PC-9 (cell line): Measurements from ENCODE around the gene MILR1. TPM values are rescaled to one million over a fixed set of nuclear protein-coding genes. Genes with fewer than 3 reads are reported as not detected.

ENCODE experiments used
- BruUV-seq: library from RNA; stranded (reverse); fragments of 400-500 nt; replicated peaks from 2 replicates; lab custom pipeline; 2021; lab: Mats Ljungman, UMichigan
- CTCF ChIA-PET: fragments of 300-600 bp; sonication (Branson Sonifier 250); formaldehyde crosslinking; loops from one replicate; lab custom pipeline; 2022; ENCODE audit warnings: antibody characterized with exemption; lab: Charles Lee
- POLR2A ChIA-PET: fragments of 300-600 bp; sonication (Branson Sonifier 250); formaldehyde crosslinking; loops from one replicate; lab custom pipeline; 2022; ENCODE audit warnings: antibody characterized with exemption; ENCODE audit not compliant: unreplicated experiment; lab: Charles Lee
- DNase-seq, 2 experiments: peaks; one replicate each; pipeline versions ENCODE4 v3.0.0 to v3.0.0-alpha.2; 2015 to 2022; ENCODE audit warnings: mixed read lengths in 1 of 2
- H2AFZ ChIP-seq: fragments of 200-600 bp; sonication (generic); 2 replicates; pipeline ENCODE4 v1.8.1; 2017; ENCODE audit warnings: antibody characterized with exemption
- H3F3A ChIP-seq: fragments of 200-600 bp; sonication (generic); 2 replicates; pipeline ENCODE4 v1.8.1; 2017; ENCODE audit warnings: antibody characterized with exemption, mild to moderate bottlenecking, low read depth; ENCODE audit not compliant: insufficient read depth
- H3K27ac ChIP-seq: fragments of 200-600 bp; sonication (generic); 2 replicates; pipeline ENCODE4 v1.6.1; 2016; ENCODE audit warnings: mixed run types
- H3K27me3 ChIP-seq: fragments of 200-600 bp; sonication (generic); 2 replicates; pipeline ENCODE4 v1.6.1; 2016; ENCODE audit warnings: low read depth, mixed run types; ENCODE audit not compliant: insufficient read depth
- H3K36me3 ChIP-seq: fragments of 200-600 bp; sonication (generic); 2 replicates; pipeline ENCODE4 v1.6.1; 2016; ENCODE audit warnings: low read depth, mixed run types
- H3K4me1 ChIP-seq: fragments of 200-600 bp; sonication (generic); replicated peaks from 2 replicates; pipeline ENCODE4 v1.6.1; 2016; ENCODE audit warnings: mixed run types; ENCODE audit not compliant: insufficient read depth
- H3K4me2 ChIP-seq: fragments of 200-600 bp; sonication (generic); 2 replicates; pipeline ENCODE4 v1.6.1; 2017; ENCODE audit warnings: mixed run types
- H3K4me3 ChIP-seq: fragments of 200-600 bp; sonication (generic); 2 replicates; pipeline ENCODE4 v1.6.1; 2016; ENCODE audit warnings: mixed run types
- H3K79me2 ChIP-seq: fragments of 200-600 bp; sonication (generic); 2 replicates; pipeline ENCODE4 v1.6.1; 2017; ENCODE audit warnings: low read depth, mixed run types
- H3K9me2 ChIP-seq: fragments of 200-600 bp; sonication (generic); 2 replicates; pipeline ENCODE4 v1.8.1; 2017; ENCODE audit warnings: mild to moderate bottlenecking; ENCODE audit not compliant: insufficient read depth
- H3K9me3 ChIP-seq: fragments of 200-600 bp; sonication (generic); 2 replicates; pipeline ENCODE4 v1.8.1; 2016; ENCODE audit warnings: low read depth; ENCODE audit not compliant: insufficient read depth
- H4K20me1 ChIP-seq: fragments of 200-600 bp; sonication (generic); 2 replicates; pipeline ENCODE4 v1.8.1; 2017; ENCODE audit not compliant: insufficient read depth
- CTCF ChIP-seq: fragments of 200-600 bp; sonication (generic); conservative IDR thresholded peaks from 2 replicates; pipeline ENCODE4 v1.6.1; 2017; ENCODE audit warnings: mixed run types, antibody characterized with exemption, mild to moderate bottlenecking, moderate library complexity
- EZH2 ChIP-seq: fragments of 200-600 bp; sonication (generic); IDR thresholded peaks from 2 replicates; pipeline ENCODE4 v1.8.0; 2017; ENCODE audit warnings: antibody characterized with exemption, low read depth
- intact Hi-C: fragments of 100-400 bp; cut with micrococcal nuclease; formaldehyde crosslinking; loops from one replicate; pipeline ENCODE4 v1.10.0; 2022; ENCODE audit not compliant: unreplicated experiment
- total RNA-seq: library from RNA; stranded (reverse); gene quantifications from 2 replicates; pipeline ENCODE4 v1.2.3, GENCODE V29; 2021

MILR1 gene
- total RNA-seq, 1 experiment from 2014 or later: 25.6 TPM

GRCh38 chr17:64498308-64499203 lies 49.6 kb downstream of the MILR1 start:
- H3K9me2 ChIP-seq: no peaks in the 10 kb centered on the region
- TF ChIP-seq EZH2 (no peak), CTCF (no peak)
- H3K4me1 ChIP-seq: peaks cover 60% of the 10 kb centered on the region
- peaks cover 75% of the 10 kb centered on the region for H3F3A ChIP-seq
- H2AFZ ChIP-seq: no peak overlapping the region
- H4K20me1 ChIP-seq: peaks cover 63% of the 10 kb centered on the region
- H3K9me3 ChIP-seq: no peaks in the 10 kb centered on the region
- peaks cover 70% of the 10 kb centered on the region for H3K79me2 ChIP-seq
- BruUV-seq: no TSS peak
- H3K27me3 ChIP-seq: no peaks in the 10 kb centered on the region
- POLR2A ChIA-PET: interaction anchor here (0.5 to 0.7 kb wide), 4 partner anchors 8 to 249 kb away, joined by 3 to 10 read pairs (median 4); partner anchors contain the start of gene CEP95
- intact Hi-C loops: loop anchor here (5.0 kb wide), 1 partner anchor 171 kb away; no protein-coding TSS in a partner anchor
- H3K27ac ChIP-seq: peak overlapping the region; percentile 90
- no peak for DNase-seq
- peak overlapping the region; percentile 98 for H3K4me2 ChIP-seq
- peak overlapping the region; percentile 83; the same call in 1 of the 2 replicates for H3K4me3 ChIP-seq
- H3K36me3 ChIP-seq: peaks cover 54% of the 10 kb centered on the region
- CTCF ChIA-PET: interaction anchor here (0.6 to 0.7 kb wide), 2 partner anchors 244 to 561 kb away, joined by 4 to 16 read pairs; no protein-coding TSS in a partner anchor

GRCh38 chr17:64499805-64500486 lies 51.0 kb downstream of the MILR1 start:
- H2AFZ ChIP-seq: no peak overlapping the region
- H3K4me3 ChIP-seq: no peak overlapping the region
- CTCF ChIA-PET: no interaction called here
- H3K27me3 ChIP-seq: no peaks in the 10 kb centered on the region
- H3K9me3 ChIP-seq: no peaks in the 10 kb centered on the region
- H3F3A ChIP-seq: peaks cover 89% of the 10 kb centered on the region
- H3K36me3 ChIP-seq: peaks cover 62% of the 10 kb centered on the region
- H3K4me1 ChIP-seq: peaks cover 59% of the 10 kb centered on the region
- H3K4me2 ChIP-seq: peak overlapping the region; percentile 98; the same call in 1 of the 2 replicates
- H3K9me2 ChIP-seq: no peaks in the 10 kb centered on the region
- H4K20me1 ChIP-seq: peaks cover 77% of the 10 kb centered on the region
- DNase-seq: no peak
- TF ChIP-seq EZH2 (no peak), CTCF (no peak)
- POLR2A ChIA-PET: interaction anchor here (0.6 kb wide), 1 partner anchor 49 kb away, joined by 3 read pairs; no protein-coding TSS in a partner anchor
- intact Hi-C loops: loop anchor here (5.0 kb wide), 1 partner anchor 173 kb away; no protein-coding TSS in a partner anchor
- BruUV-seq: no TSS peak
- H3K27ac ChIP-seq: peak overlapping the region; percentile 90; the same call in 1 of the 2 replicates
- peaks cover 72% of the 10 kb centered on the region for H3K79me2 ChIP-seq

GRCh38 chr17:64500487-64500859 lies 51.6 kb downstream of the MILR1 start:
- intact Hi-C loops: no loop called here
- Histone ChIP-seq H3K36me3 (peaks cover 65% of the 10 kb centered on the region), H3K4me1 (peaks cover 54% of the 10 kb centered on the region), H2AFZ (no peak overlapping the region), H3K9me2 (no peaks in the 10 kb centered on the region), H3K4me2 (no peak overlapping the region), H3K9me3 (no peaks in the 10 kb centered on the region), H3K27ac (0 out of 2 replicates have a peak overlapping the region, but pooled peaks have one; percentile 90), H4K20me1 (peaks cover 79% of the 10 kb centered on the region), H3K79me2 (peaks cover 72% of the 10 kb centered on the region), H3K27me3 (no peaks in the 10 kb centered on the region), H3K4me3 (no peak overlapping the region), H3F3A (peaks cover 94% of the 10 kb centered on the region)
- BruUV-seq: no TSS peak
- ChIA-PET POLR2A (no interaction called here), CTCF (no interaction called here)
- TF ChIP-seq CTCF: no peak
- TF ChIP-seq EZH2: no peak
- DNase-seq: no peak
